Fibroblast of skin of left biceps (primary cell): ENCODE measurements around the gene KIAA1328.
A peak's percentile ranks its signal among the peaks of the same experiment; 100 is the strongest.

Source experiments
- DNase-seq, 2 experiments: peaks; one replicate each; pipeline ENCODE4 v3.0.0-alpha.2; 2013; ENCODE audit warnings: low read depth in 2 of 2

KIAA1328 gene

DNA sequence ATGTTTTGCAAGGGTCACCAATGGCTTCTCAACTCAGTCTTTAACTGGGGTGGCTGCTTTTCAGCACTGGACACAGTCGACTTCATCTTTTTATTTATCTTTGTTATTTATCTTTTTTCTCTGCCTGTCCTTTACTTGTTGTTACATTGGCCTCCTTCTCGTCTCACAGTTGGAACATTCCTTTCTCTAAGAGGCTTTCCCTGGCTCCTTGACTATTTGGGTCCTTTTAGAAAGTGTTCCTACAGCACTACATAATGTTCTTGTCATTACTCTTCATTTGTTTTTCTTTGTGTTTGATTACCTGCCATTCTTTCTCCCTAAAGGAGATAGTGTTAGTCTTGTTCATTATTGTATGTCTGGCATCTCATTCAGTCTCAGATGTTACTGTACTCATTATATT is 122.0 kb downstream of the KIAA1328 start:
- DNase-seq = no peak

DNA sequence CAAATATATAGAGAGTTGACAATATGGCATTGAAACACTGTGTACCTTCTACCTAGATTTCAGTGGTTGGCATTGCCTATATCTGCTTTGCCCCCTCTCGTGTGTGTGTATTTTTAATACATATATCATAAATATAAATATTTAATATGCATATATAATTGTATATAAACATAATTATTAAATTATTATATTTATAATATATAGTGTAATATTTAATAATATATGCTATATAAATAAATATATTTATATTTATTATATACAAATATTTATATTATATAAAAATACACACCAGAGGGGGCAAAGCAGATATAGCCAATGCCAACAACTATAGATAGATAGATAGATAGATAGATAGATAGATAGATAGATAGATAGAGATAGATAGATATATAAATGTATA is 124.1 kb downstream of the KIAA1328 start:
- no peak for DNase-seq

DNA sequence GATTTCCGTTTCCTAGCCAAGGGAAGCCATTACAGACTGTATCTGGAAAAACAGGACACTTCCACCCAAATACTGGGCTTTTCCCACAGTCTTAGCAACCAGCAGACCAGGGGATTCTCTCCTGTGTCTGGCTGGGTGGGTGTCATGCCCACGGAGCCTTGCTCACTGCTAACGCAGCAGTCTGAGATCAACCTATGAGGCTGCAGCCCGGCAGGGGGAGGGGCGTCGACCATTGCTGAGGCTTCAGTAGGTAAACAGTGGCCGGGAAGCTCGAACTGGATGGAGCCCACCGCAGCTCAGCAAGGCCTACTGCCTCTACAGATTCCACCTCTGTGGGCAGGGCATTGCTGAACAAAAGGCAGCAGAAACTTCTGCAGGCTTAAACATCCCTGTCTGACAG is 131.1 kb downstream of the KIAA1328 start:
- DNase-seq = no peak

DNA sequence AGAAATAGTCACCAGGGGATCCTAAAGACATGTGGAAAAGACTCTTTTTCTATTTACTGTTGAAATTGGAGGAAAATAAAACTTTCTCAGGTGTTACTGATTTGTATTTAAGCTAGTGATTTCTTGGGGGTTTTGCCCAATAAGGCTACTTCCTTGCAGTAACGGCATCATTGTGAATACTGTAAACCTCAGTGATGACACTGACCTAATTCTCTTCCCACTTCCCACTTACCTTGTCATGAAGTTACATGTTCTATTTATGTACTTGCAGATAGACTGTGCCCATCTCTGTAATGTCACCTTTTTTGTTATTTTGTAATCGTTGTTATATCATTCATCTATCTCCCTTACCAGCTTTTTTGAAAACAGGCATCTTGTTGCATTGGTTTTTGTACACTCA is 134.5 kb downstream of the KIAA1328 start:
- no peak for DNase-seq

DNA sequence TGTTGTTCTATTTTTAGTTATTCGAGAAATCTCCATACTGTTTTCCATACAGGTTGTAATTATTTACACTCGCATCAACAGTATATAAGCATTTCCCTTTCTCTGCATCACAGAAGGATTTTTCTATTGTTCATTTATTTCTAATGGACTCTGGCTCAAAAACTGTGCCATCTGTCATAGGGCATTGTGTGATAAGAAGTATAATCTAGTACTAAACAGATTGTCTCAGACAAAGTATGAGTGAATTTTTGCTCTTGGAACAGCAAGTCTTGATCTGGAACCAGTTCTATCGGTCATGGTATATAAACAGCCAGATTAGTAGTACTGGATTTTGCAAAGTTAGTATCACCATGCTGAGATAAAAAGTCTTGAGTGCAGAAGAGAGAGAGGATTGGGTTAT is 145.8 kb downstream of the KIAA1328 start:
- no peak for DNase-seq

DNA sequence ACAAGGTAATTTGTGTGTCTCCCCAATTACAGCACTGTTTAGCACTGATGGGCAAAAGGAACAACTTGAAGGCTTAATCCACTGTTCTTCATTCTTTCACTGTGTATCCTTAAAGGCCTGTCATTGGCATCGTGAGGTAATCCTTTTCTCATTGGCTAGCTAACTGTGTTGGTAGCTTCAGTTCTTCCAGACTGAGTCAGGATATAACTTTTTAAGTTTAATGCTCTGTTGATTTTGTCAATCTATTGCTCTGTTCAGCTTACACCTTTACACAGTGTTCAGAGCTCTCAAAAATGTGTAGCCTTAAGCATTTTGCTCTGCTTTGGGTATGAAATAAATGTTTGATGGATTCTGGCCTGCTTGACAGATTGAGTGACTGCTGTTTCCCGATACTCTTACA is 148.2 kb downstream of the KIAA1328 start:
- no peak for DNase-seq

DNA sequence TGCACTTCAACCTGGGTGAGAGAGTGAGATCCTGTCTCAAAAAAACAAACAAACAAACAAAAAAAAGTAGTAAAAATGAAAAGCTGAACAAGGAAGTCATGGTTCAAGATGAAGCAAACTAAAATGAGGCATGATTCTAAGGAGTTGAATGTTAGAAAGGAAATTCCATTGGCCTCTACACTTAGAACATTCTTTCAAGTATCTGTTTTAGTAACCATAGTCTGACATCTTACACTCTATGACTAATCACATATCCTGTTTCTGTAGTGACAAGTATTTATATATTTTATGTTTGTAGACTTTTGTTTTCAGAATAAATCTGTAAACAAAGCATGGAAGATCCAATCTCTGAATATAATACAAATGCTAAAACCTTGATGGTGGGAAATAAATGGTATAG is 164.1 kb downstream of the KIAA1328 start:
- DNase-seq = no peak

DNA sequence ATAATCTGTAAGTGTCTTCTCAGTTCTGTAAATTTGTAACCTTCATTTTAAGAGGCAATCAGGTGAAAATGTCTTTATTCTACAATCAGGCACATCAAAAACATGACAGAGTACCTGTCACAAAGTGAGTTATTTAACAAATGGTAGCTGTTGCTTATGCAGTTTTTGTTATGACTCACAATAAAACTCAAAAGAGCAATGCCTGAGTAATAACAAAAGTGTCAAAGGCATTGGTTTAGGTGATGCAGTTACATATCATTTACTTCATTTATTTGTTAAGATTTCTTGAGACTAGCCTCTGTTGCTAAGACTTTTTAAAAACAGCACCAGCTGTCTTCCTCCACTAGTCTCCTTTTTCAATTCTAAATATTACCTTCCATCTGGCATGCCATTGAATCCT is 177.8 kb downstream of the KIAA1328 start:
- no peak for DNase-seq

DNA sequence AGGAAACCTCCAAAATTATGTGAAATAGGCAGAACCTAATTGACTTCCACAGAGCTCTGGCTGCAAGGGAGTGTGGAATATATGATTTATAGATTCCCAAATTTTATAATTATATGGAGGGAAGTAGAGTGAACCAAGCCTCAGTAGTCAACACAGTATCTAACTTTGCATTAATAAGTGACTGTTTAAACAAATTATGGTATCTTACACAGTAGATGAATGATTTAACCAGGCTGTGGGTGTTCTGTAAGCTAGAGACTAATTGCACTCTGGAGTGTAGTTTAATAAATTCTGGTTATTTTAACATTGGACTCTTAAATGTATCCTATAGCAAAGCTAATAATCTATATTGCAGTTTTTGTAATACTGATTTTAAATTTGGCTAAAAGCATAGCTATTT is 183.5 kb downstream of the KIAA1328 start:
- DNase-seq = no peak

DNA sequence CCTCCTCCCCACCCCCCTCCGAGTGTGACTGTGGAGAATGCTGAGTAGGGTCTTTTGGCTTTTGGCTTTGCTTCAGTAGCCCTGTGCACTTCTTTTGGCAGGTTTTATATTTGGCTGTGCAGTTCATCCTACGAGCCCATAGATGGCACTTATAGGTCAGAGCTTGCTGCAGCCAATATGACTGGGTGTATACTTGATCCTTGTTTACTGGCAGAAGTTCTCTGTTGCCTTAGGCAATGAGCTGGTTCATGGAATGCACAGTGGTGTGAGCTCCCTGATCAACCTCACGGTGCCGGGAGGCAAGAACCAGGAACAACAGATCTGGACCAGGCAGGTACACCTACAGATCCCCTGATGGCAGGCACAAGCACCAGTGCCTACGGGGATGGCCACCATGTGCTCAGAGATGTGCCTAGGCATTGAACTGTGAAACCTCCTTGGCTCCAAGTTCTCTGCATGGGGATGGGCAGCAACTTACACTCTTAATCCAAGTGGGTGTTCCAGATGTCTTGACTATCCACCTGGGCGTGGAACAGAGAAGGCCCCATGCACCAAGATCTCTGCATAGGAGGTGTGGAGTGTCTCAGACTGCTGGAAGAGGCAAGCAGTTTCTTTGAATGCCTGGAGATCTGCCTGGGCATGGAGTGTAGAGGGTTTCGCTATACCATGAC is 190.4 kb downstream of the KIAA1328 start:
- DNase-seq = no peak

DNA sequence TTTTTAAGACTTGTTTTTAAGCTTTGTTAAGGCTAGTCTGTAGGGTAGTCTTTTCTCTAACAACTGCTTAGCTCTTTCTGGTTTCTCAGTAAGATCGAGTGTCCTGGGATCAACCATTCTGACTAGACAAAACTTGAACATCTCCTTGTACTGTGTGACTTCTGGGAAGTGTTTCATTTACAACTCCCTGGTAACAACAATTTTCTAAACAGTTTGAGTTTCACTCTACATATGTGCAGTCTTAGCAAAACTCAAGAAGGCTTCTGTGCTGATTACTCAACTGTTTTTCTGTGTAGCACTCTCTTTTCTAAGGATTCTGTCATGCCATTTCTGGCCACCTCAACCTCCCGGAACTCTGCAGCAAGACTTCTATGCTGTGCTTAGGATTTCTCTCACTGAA is 204.5 kb downstream of the KIAA1328 start:
- DNase-seq = no peak

DNA sequence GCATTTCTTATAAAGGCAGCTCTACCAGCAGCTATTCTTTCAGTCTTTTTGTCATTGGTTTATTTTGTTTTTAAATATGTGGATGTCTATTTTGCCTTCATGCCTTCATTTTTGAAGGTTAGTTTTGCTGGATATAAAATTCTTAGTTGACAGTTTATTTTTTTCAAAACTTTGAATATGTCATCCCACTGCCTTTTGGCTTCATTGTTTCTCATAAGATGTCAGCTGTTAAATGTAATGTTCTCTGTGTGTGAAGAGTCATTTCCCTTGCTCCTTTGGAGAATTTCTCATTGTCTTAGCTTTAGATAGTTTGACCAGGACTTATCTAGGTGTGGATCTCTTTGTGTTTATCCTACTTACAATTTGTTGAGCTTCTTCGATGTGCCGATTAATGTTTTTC is 213.5 kb downstream of the KIAA1328 start:
- no peak for DNase-seq

DNA sequence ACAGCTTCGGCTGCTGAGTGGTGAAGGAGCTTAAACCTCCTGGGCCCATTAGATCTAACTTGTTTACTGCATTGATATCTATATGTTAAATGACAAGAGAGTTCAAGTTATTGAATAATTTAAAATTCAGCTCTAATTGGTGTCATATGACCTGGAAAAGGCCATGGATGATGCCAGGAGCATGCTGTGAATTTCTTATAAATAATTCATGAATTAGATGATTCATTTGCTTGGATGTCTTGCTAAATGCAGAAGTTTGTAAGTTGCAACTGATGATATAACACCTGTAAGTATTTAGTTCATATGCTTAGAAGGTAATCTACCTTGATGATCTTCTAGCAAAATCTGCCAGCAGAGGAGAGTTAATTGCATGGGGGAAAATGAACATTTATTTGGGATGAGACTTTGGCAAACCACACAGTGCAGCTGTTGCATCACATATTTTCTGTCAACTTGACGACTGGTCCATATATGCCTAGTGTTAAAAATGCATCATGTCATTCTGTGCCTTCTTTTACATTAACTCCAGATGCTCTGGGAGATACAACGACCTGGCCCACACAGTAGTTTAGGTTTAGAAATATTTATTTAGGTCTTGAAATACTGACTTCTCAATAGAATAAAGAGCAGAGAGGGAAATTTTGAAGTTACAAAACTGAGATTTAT is 226.3 kb downstream of the KIAA1328 start:
- DNase-seq = no peak

DNA sequence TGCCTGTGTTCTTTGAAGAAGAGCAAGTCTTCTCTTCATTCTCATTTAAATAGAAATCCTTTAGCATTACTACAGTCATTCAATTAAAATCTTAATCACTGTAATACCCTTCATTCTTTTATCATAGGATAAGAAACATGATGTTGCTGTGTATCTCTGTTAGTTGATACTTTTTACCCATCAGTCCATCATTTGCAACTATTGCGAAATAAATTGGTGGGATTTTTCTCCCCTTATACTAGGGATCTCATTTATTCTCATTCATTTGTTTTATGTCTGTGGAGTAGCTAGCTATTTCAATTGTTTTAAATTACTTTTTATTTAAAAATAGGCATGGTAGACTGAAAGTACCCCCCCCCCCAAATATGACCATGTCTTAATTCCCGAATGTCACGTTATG is 235.3 kb downstream of the KIAA1328 start:
- DNase-seq = no peak

DNA sequence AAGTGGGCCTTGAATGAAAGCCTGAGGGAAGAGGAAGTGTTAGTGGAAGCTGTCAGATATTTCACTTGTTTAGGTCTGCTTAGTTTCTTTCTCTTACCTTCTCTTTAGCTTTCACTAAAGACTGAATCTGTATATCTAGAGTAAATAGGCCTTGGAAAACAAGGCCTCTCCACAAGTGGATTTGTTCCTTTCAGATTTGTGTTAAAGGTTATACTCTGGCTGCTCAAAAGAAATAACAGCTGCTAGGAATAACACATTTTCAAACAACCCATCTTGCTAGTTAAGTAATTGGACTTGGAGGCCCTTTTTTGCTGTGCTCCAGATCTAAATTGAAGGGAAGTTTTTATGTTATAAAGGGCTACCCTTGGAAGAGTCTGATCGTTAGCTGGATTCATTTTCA is 236.3 kb downstream of the KIAA1328 start:
- DNase-seq = no peak

DNA sequence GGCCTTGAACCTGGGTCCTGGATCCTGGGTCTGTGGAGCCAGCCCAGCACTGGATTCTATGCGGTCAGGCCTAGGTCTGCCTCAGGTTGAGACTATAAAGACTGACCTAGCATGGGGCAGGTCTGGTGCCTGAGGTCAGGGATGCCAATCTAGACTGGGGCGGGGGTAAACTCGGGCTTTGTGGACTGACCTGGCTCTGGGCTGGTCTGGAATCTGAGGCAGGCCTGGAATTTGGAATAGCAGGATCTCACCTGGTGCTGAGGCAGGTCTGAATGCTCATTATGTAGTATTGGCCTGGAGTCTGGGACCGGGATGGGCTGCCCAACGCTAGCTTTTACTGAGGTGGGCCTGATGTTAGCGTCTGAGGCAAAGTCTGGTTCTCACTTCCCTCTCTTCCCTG is 256.0 kb downstream of the KIAA1328 start:
- DNase-seq = no peak

DNA sequence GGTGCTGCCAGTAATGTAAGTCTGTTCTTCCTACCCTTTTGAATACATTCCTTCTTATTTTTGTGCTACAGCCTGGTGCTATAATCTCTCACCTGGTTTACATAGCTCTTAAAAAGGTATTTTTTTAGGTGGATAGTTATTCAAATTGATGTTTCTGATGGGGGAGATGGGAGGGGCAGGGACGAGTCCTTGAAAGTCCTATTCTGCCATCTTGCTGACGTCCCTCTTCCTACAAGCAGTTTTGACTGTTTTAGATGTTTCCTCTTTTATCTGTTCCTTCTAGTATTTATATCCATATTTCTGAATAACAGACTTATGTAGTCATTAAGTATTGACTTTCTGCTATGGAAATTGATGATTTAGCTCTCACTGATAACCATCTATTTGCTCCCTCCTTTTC is 256.4 kb downstream of the KIAA1328 start:
- DNase-seq = no peak

DNA sequence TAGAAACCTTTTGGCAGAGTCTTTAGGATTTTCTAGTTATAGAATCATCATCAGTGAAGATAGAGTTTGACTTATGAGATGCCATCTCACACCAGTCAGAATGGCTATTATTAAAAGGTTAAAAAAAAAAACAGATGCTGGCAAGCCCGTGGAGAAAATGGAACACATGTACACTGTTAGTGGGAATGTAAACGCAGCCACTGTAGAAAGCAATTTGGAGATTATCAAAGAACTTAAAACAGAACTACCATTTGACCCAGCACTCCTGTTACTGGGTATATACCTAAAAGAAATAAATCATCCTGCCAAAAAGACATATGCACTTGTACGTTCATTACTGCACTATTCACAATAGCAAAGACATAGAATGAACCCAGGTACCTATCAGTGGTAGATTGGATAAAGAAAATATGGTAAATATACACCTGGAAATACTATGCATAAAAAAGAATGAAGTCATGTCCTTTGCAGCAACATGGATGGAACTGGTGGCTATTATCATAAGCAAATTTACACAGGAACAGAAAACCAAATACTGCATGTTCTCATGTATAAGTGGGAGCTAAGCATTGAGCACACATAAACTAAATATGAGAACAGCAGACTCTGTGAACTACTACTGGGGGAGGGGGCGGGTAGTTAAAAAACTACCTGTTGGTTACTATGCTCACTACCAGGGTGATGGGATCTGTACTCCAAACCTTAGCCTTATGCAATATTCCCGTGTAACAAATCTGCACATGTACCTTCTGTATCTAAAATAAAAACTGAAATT is 279.0 kb downstream of the KIAA1328 start:
- no peak for DNase-seq

DNA sequence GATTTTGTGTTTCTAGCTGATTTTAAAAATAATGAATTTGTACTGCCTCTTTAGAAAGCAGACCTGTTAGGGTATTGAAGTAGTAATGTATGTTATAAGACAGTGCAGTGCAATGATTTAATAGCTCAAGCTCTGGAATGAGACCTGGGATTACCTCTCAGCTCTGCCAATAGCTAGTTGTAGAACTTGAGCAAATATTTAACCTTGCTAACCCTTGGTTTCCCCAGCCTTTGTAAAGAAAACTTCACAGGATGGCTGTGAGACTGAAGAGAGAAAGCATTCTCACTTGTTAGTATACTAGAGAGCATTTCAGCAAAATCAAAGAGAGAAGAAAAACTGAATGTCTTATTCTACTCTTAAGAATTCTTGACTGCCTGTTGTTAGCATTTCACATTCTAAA is 293.9 kb downstream of the KIAA1328 start:
- DNase-seq = no peak

DNA sequence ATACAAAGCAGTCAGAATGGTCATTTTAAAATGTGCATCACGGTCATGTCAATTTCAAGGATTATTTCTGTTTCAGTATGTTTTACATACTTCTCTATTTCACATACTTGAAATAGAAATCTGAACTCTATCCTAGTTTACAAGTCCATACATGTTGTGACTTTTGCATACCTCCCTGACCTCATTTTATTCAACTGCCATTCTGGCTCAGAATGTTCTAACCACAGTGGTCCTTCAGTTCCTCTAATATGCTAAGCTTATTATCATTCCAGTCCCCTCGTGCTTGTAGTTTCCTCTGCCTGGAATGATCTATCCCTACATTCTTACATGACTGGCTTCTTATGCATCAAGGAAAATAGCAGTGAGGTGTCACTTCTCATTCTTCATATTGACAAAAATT is 295.6 kb downstream of the KIAA1328 start:
- peak; percentile 3 to 5 for DNase-seq

DNA sequence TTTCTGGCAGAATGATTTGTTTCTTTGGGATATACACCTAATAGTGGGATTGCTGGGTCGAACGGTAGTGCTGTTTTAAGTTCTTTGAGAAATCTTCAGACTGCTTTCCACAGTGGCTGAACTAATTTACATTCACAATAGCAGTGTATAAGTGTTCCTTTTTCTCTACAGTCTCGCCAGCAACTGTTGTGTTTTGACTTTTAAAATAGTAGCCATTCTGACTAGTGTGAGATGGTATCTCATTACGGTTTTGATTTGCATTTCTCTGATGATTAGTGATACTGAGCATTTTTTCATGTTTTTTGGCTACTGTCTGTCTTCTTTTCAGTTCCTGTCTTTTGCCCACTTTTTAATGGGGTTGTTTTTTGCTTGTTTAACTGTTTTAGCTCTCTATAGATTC is 306.2 kb downstream of the KIAA1328 start:
- DNase-seq = no peak

DNA sequence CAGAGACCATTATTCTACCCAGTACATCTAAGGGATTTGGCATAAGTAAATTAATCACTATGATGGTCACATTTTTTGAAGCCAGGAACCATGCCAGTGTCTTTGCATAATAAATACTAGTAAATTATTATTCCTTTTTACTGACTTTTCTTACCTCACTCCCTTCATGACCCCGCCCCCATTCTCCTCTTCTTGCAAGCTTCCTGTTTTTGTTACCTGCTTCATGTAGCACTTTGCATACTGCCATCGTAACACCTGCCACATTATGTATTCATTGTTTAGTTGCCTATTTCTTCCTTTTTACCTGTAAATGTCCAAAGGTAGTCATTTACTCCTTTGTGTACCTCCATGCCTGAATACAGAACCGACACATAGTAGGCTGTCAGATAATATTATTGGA is 309.5 kb downstream of the KIAA1328 start:
- DNase-seq = no peak

DNA sequence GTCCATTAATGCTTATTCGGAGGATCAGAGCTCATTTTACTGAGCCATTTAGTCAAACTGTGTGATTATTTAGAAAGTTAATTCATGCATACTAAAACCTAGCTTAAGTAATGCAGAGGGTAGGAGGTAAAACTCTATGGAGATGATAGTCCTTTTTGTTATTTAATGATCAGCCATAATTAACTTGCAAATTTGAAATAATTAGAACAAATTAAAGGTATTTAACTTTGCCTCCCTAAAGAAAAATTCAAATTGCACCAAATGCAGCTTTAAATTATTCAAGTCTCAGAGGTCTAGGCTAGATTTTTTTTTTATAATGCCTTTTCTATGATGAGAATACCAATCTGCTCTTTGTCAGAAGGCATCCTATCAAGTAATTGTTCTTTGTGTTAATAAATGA is 310.9 kb downstream of the KIAA1328 start:
- no peak for DNase-seq
